GM21367 (cell line): ENCODE data around the gene ST6GALNAC1.

Experiments used
- ATAC-seq: cut with Tn5 transposase; IDR thresholded peaks from one replicate; pipeline ENCODE4 v1.9.1; 2021; ENCODE audit not compliant: unreplicated experiment

Gene ST6GALNAC1

GRCh38 chr17:76677406-76677805 lies 33.8 kb upstream of the ST6GALNAC1 start:
- ATAC-seq: no peak

DNA sequence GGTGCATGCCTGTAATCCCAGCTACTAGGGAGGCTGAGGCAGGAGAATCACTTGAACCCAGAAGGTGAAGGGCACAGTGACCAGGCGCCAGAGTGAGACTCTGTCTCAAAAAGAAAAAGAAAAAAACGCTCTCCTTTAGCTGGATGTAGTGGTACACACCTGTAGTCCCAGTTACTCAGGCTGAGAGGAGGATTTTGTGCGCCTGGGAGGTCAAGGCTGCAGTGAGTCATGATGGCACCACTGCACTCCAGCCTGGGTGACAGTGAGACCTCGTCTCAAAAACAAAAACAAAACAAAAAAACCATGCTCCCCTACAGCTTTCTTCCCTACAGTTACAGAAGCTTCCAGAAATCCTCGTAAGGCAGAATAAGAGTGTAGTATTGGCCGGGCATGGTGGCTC lies 33.1 kb upstream of the ST6GALNAC1 start:
- no peak for ATAC-seq

DNA sequence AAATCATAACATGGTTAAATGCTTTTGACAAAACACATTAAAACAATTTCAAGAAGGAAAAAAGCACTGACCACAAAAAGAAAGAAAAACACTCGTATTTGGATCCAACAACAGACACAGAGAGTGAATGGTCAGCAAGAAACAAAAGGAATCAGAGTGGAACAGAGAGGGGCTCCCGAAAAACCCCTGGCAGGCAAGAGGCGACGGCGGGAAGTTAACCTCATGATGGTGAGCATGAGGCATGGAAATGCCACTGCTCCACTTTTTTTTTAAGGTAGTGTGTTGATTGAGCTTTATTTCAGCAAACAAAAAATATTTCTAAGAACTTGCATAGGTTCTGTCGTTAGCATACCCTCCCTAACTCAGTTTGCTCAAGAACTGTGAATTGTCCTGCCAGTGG lies 32.1 kb upstream of the ST6GALNAC1 start:
- no peak for ATAC-seq

GRCh38 chr17:76674600-76674999 lies 31.0 kb upstream of the ST6GALNAC1 start:
- ATAC-seq: no peak

DNA sequence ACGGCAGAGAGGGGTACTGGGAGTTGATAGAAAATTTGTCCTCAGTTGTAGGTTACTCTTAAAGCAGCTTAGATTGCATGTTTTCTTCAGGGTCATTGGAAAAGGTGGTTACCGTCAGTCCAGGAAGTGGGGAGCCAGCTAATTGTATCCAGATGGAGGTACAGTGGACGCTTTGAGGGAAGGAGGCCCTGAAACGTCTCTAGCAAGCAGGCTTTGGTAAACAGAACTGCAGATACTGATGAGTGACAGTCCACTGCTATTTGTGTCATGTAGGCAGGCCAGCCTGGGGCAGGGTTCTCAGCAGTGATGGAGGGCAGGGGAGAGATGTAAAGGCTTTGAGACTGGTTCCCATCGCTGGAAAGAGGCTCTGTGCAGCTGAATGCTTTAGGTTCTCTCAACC lies 30.2 kb upstream of the ST6GALNAC1 start:
- no peak for ATAC-seq

DNA sequence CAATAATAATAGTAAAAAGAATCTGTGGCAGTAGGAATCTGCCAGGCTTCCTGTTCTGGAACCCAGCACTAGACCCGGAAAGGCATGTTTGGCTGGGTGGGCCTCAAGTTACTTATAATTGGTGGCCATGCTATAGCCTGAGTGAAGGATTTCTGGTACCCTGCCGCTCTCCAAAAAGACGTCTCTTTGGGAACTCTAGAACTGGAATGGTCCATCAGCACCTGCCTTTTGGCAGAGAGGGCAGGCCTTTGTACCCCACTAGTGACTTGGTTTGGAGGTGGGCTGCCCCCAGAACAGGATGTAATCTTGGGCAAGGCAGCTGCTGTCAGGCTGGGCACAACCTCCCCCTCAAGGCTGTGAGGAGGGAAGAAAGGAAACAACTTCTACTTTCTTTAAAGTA lies 29.3 kb upstream of the ST6GALNAC1 start:
- ATAC-seq: no peak

- no peak for ATAC-seq
These were observed 28.8 kb upstream of the ST6GALNAC1 start for GRCh38 chr17:76672270-76672851.

GRCh38 chr17:76671912-76672262 lies 28.3 kb upstream of the ST6GALNAC1 start:
- no peak for ATAC-seq

DNA sequence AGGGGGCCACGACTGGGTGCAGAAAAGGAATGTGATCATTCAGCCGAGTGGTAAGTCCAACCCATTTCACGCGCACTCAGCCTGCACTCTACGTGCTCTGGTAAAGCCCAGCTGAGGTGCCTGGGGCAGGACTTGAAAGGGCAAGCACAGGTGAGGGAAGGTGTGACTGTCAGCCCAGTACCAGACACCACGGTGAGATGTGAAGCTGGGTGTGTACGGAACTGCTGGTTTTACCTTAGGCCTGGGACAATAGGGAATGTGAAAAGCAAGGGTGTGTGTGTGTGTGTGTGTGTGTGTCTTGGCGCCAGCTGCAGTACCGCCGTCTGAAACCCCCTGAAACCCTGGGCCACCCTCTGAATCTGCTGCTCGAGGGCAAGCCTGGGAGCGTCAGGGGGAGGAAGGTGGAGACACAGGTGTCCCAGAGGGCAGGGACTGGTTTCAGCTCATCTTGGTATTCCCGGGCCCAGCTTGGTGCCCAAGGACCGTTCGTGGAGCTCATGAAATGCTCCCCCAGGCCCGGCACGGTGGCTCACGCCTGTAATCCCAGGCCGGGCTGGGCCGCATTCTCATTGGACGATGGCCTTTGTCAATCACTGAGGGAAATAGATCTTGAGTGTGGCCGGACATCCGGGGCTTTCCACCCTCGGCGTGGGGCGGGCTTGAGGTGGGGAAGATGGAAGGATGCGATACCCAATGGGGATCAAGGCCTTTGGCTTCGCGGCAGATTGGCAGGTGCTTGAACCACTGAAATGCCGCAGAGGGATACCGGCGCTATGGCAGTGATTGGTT lies 27.8 kb upstream of the ST6GALNAC1 start:
- peak; percentile 92 for ATAC-seq

DNA sequence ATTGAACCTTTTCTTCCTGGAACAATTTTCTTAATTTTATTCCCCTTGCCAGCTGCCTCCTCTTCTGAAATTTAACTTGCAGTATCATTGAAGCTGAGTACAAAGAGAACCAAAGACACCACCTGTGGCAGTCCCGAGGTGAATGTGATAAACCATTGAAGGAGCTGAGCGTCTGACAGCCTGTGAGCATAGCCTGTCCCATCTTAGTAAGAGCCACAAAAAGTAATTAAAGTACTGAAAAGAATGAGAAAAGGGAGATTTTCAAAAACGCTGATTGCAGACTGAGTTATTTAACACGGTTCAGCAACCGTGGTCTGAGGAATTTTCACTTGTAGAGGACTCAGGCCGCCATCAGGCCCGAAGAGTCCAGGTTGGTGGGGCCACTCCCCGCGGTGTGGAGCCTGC lies 27.2 kb upstream of the ST6GALNAC1 start:
- no peak for ATAC-seq

DNA sequence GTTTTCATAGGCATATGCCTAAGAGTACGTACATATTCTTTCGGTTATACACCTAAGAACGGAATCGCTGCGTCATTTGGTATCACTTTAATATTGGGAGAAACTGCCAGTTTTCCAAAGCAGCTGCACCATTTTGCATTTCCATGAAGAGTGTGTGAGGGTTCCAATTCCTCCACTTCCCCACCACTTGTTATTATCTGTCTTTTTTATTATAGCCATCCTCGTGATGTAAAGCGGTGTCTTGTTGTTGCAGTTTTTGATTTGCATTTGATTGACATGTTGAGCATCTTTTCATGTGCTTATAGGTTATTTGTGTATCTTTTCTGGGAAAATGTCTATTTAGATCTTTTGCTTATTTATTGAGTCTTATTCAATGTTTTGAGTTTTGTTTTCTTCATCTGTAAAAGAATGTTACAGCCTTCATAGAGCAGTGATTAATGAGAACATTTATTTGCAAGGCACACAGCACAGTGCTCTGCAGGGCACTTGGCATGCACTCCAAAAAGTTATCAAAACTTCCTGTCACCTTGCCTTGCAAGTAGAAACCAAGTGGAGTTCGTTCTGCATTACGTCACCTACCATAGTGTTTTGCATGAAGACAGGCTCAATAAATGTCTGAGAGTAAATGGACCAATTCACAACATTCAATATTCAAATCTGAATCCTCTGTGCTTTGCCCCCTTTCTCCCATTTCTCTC lies 26.6 kb upstream of the ST6GALNAC1 start:
- ATAC-seq: no peak

- no peak for ATAC-seq
These were observed 24.4 kb upstream of the ST6GALNAC1 start for GRCh38 chr17:76667786-76668453.

DNA sequence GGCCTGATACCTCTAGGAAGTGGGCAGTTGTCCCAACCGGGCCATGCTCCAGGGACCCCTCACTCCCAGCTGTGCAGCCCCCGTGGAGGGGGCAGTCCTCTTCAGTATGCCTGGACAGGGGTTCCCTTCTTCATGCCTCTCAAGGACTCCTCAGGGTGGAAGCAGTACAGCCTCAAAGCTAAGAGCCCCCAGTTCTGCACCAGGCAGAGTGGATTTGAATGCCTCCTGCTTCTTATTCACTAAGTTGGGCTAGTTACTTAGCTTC lies 23.9 kb upstream of the ST6GALNAC1 start:
- ATAC-seq: no peak

DNA sequence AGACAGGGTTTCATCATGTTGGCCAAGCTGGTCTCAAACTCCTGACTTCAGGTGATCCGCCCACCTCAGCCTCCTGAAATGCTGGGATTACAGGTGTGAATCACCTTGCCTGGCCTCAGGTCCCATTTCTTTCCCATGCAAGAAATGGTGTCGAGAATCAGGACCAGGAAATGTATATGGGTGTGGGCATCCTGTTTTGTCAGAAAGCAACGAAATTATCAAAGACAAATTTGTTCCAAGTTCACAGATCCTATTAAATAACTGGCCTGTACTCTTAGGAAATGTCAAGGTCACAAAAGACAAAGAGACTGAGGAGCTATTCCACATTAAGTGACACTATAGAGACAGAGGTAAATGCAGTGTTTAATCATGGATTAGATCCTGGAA lies 17.1 kb upstream of the ST6GALNAC1 start:
- ATAC-seq: no peak

DNA sequence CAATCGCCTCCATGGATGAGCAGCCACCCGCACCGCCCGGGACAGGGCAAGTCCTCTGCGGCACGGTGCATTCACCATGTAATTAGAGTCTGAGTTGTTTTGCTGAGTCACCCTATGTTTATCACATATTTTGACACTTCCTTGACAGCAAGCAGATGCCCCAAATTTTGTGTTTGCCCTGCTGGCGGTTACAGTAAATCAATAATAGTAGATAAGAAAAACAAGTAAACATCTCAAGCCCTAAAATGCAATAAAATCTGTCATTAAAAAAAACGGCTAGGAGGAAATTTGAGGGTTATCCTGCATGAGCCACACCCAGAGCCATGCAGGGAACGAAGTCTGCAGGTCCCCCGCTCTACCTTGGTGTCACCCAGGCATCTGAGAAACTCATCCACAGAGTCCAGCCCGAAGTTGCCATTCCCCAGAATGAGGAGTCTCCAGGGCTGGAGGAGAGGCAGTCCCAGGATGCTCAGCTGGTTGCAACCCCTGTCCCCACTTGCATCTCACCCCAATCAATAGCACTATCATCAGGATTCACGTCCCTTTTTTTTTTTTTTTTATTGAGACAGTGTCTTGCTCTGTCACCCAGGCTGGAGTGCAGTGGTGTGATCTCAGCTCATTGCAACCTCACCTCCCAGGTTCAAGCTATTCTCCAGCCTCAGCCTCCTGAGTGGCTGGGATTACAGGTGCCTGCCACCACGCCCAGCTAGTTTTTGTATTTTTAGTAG lies 16.5 kb upstream of the ST6GALNAC1 start:
- ATAC-seq: no peak

DNA sequence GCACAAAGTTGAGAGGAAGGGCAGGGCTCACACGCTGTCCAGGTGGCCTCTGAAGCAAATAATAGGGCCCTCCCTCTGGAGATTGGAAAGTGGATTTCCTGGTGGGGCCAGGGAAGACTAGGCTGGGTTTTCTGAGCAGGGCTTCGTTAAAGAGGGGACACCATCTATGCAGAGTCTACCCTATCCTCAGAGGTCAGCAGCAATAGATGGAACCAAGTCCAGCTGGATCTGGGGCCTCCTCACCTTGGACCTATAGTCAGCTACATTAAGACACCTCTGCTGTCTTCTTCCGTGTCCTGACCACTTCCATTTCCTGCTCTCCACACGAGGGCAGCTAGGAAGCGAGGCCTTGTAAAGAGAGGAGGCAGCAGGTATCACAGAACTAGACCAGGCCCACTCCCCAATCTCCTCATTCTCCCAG lies 14.7 kb upstream of the ST6GALNAC1 start:
- no peak for ATAC-seq

DNA sequence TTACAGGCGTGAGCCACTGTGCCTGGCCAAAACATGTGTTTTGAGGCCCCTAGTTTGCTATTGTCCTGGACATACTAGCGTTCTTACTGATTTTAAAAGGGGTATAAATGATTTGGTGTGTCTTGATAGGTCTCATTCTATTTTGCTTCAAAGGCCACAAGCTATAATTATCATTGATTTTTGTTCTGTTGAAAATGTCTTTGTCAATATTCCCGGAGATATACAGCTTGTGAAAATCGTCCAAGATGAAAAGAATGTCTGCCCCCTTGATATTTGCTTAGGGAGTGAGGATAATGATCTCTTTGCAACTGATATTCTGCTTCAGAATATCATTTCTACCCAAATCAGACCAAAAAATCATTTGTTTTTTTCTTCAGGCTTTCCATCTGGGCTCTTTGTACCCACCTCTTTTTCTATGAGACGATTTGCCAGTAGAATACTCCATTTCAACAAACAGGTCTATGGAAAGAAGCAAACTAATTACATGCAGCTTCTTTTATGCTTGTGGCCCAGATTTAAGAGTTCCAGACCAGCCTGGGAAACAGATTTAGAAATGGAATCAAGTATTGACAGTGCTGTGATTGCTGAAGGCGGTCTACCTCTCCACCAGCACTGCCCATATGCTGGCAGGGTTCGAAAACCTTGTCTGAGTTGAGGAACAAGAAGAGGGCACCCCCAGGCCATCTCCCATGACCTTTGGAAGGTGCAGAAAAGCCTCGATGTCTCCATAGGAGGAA lies 14.1 kb upstream of the ST6GALNAC1 start:
- ATAC-seq: no peak

DNA sequence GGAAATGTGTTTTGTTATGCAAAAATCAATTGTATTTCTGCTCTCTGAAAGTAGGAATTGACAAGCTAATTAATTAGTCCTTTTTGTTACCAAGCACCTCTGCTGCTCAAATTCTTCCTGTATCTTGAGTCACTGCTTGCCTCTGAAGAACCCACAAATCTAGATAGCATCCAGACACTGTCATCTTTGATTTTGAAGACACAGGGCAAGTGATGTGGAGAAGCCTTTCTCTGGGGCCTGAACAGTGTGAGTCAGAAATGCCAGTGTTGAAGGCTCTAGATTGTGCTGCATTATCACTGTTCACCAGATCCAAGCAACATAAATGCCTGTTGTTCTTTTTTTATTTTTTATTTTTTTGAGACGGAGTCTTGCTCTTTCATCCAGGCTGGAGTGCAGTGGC lies 10.9 kb upstream of the ST6GALNAC1 start:
- ATAC-seq: no peak

- ATAC-seq: no peak
These were observed 6.9 kb upstream of the ST6GALNAC1 start for GRCh38 chr17:76650504-76650903.

- no peak for ATAC-seq
These were observed 3.2 kb upstream of the ST6GALNAC1 start for GRCh38 chr17:76646712-76647111.

- ATAC-seq: no peak
These were observed 1.9 kb upstream of the ST6GALNAC1 start for GRCh38 chr17:76645481-76645880.
